ENCODE measurements around the gene ARL6IP4. TPM values are rescaled to one million over a fixed set of nuclear protein-coding genes. Genes with fewer than 3 reads are reported as not detected.

The ARL6IP4 gene
- total RNA-seq, 2 donors from 2014 or later, result 173 to 228 TPM

GRCh38 chr12:122946690-122947341 lies 33.7 kb upstream of the ARL6IP4 start:
- TF ChIP-seq CTCF (IDR thresholded peaks at IDR 0.05), result peak; percentile 23
- Histone ChIP-seq H3K27me3 (replicated peaks; ENCODE audit: insufficient read depth) (no peaks in the 10 kb centered on the region), H3K27ac (peak overlapping the region; percentile 31 to 75), H3K9me3 (no peaks in the 10 kb centered on the region), H3K4me1 (ENCODE audit: control insufficient read depth in 1 of 2, low read depth in 2 of 2) (peaks cover 5 to 27% of the 10 kb centered on the region in 2 donors), H3K4me3 (no peak overlapping the region), H3K36me3 (no peaks in the 10 kb centered on the region)
- peak; percentile 69 for ATAC-seq (ENCODE audit: insufficient number of reproducible peaks, low FRiP score, low read depth)
- peak; percentile 78 for DNase-seq (ENCODE audit: low spot score)

- Histone ChIP-seq H3K36me3 (no peaks in the 10 kb centered on the region), H3K27me3 (replicated peaks; ENCODE audit: insufficient read depth) (no peaks in the 10 kb centered on the region), H3K9me3 (no peaks in the 10 kb centered on the region), H3K4me1 (ENCODE audit: control insufficient read depth in 1 of 2, low read depth in 2 of 2) (peaks cover 5 to 25% of the 10 kb centered on the region in 2 donors), H3K4me3 (no peak overlapping the region), H3K27ac (peak overlapping the region in 1 of 2 donors; percentile 75)
- DNase-seq (ENCODE audit: low spot score), result no peak
- peak; percentile 1 for ATAC-seq (ENCODE audit: insufficient number of reproducible peaks, low FRiP score, low read depth)
- no peak for TF ChIP-seq CTCF (IDR thresholded peaks at IDR 0.05)
These were observed 33.1 kb upstream of the ARL6IP4 start for GRCh38 chr12:122947352-122947792.

DNA sequence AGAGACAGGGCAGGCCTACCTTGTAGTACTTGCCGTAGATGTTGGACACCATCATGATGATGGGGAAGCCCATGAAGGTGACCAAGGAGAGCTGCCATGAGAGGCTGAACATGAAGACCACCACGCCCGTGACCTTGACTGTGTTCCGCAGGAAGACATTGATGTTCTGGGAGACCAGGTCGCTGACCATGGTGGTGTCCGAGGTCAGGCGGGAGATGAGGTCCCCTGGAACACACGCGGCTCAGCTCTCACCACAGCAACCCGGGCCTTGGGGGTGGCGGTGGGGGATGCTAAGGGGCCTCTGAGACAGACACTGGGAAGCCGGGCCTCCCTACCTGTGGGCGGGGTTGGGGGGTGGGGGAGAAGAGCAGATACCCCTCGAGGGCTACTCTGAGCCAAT lies 31.9 kb upstream of the ARL6IP4 start:
- no peak overlapping the region for H3K27ac ChIP-seq
- H3K9me3 ChIP-seq, result no peaks in the 10 kb centered on the region
- TF ChIP-seq CTCF (IDR thresholded peaks at IDR 0.05), result no peak
- H3K4me3 ChIP-seq, result no peak overlapping the region
- peaks cover 5 to 25% of the 10 kb centered on the region in 2 donors for H3K4me1 ChIP-seq (ENCODE audit: control insufficient read depth in 1 of 2, low read depth in 2 of 2)
- H3K36me3 ChIP-seq, result no peaks in the 10 kb centered on the region
- H3K27me3 ChIP-seq (replicated peaks; ENCODE audit: insufficient read depth), result no peaks in the 10 kb centered on the region
- ATAC-seq (ENCODE audit: insufficient number of reproducible peaks, low FRiP score, low read depth) (no peak), DNase-seq (ENCODE audit: low spot score) (no peak)

DNA sequence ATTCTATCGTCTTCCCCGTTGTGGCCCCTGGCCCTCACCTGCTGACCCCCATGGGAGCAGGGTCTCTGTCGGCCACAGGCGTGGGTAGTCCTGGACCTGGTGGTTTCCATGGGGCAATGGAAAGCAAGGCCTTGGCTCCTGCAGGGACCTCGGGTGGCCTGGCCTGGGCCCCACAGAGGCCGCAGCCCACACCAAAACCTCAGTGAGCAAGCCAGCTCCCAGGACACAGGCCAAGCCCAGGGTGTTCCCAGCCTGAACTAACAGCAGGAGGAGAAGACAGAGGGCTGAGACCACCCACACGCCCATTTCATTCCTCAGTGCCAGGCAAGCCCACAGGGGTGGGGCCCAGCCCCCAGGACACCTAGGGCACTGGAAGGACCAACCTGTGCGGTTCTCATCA lies 31.1 kb upstream of the ARL6IP4 start:
- Histone ChIP-seq H3K9me3 (no peaks in the 10 kb centered on the region), H3K36me3 (no peaks in the 10 kb centered on the region), H3K27ac (no peak overlapping the region), H3K4me3 (no peak overlapping the region), H3K4me1 (ENCODE audit: control insufficient read depth in 1 of 2, low read depth in 2 of 2) (peaks cover 5 to 21% of the 10 kb centered on the region in 2 donors), H3K27me3 (replicated peaks; ENCODE audit: insufficient read depth) (no peaks in the 10 kb centered on the region)
- DNase-seq (ENCODE audit: low spot score) (no peak), ATAC-seq (ENCODE audit: insufficient number of reproducible peaks, low FRiP score, low read depth) (no peak)
- TF ChIP-seq CTCF (IDR thresholded peaks at IDR 0.05), result no peak

GRCh38 chr12:122949816-122950675 lies 30.4 kb upstream of the ARL6IP4 start:
- no peak overlapping the region for H3K27ac ChIP-seq
- no peaks in the 10 kb centered on the region for H3K27me3 ChIP-seq (replicated peaks; ENCODE audit: insufficient read depth)
- DNase-seq (ENCODE audit: low spot score), result no peak
- H3K9me3 ChIP-seq, result no peaks in the 10 kb centered on the region
- peaks cover 5 to 17% of the 10 kb centered on the region in 2 donors for H3K4me1 ChIP-seq (ENCODE audit: control insufficient read depth in 1 of 2, low read depth in 2 of 2)
- no peak for TF ChIP-seq CTCF (IDR thresholded peaks at IDR 0.05)
- no peak for ATAC-seq (ENCODE audit: insufficient number of reproducible peaks, low FRiP score, low read depth)
- H3K4me3 ChIP-seq, result no peak overlapping the region
- H3K36me3 ChIP-seq, result no peaks in the 10 kb centered on the region

Data from thoracic aorta (tissue), 2 donors.